Liver (tissue), 9 donors: Measurements from ENCODE around the gene LENG9. TPM values are rescaled to one million over a fixed set of nuclear protein-coding genes. Genes with fewer than 3 reads are reported as not detected.
"Not testable (repeated sequence)": the region's sequence is repeated elsewhere in the genome, so short reads cannot be mapped to it uniquely, and the experiment has no call there.

Experiments
- DNase-seq: peaks from one replicate; pipeline ENCODE4 v3.0.0-alpha.2; 2017; ENCODE audit warnings: low spot score
- H3K27ac ChIP-seq, 2 donors: one replicate each; pipeline ENCODE4 v1.7.0; 2013; ENCODE audit warnings: inconsistent platforms in 2 of 2, low read length in 2 of 2, control low read depth in 1 of 2, low read depth in 1 of 2, mild to moderate bottlenecking in 1 of 2
- H3K27me3 ChIP-seq, 4 donors: one replicate each; pipeline versions ENCODE4 v1.6.1 to v1.7.0; 2013; ENCODE audit warnings: low read length in 3 of 4, inconsistent platforms in 1 of 4, mild to moderate bottlenecking in 1 of 4, moderate library complexity in 1 of 4; ENCODE audit not compliant: control insufficient read depth in 4 of 4, insufficient read depth in 4 of 4
- H3K36me3 ChIP-seq, 4 donors: one replicate each; pipeline versions ENCODE4 v1.6.1 to v1.7.0; 2013; ENCODE audit warnings: low read length in 3 of 4, mild to moderate bottlenecking in 3 of 4, low read depth in 1 of 4, moderate library complexity in 1 of 4; ENCODE audit not compliant: control insufficient read depth in 4 of 4, insufficient read depth in 3 of 4
- H3K4me1 ChIP-seq, 4 donors: one replicate each; pipeline versions ENCODE4 v1.6.1 to v1.7.0; 2013; ENCODE audit warnings: low read length in 3 of 4, mild to moderate bottlenecking in 3 of 4, moderate library complexity in 1 of 4; ENCODE audit not compliant: control insufficient read depth in 4 of 4, insufficient read depth in 4 of 4
- H3K4me3 ChIP-seq, 3 donors: one replicate each; pipeline versions ENCODE4 v1.6.1 to v1.7.0; 2013; ENCODE audit warnings: low read length in 3 of 3, control low read depth in 1 of 3, low read depth in 1 of 3, mild to moderate bottlenecking in 1 of 3
- H3K9ac ChIP-seq, 2 donors: one replicate each; pipeline ENCODE4 v1.7.0; 2013; ENCODE audit warnings: low read length in 2 of 2, mild to moderate bottlenecking in 2 of 2, moderate library complexity in 2 of 2, control low read depth in 1 of 2, low read depth in 1 of 2
- H3K9me3 ChIP-seq, 4 donors: one replicate each; pipeline versions ENCODE4 v1.6.1 to v1.7.0; 2013; ENCODE audit warnings: low read length in 3 of 4; ENCODE audit not compliant: control insufficient read depth in 4 of 4
- ATF3 ChIP-seq: IDR thresholded peaks from 2 replicates; pipeline ENCODE4 v1.6.1; 2016; ENCODE audit warnings: antibody characterized with exemption
- FOXA1 ChIP-seq: IDR thresholded peaks from 2 replicates; pipeline ENCODE4 v1.6.1; 2016; ENCODE audit warnings: antibody characterized with exemption
- FOXA2 ChIP-seq: IDR thresholded peaks from 2 replicates; pipeline ENCODE4 v1.6.1; 2016; ENCODE audit warnings: antibody characterized with exemption
- GABPA ChIP-seq, 2 donors: IDR thresholded peaks in 1 of 2; conservative IDR thresholded peaks in 1 of 2; 2 replicates each; pipeline ENCODE4 v1.6.1; 2016; ENCODE audit warnings: antibody characterized with exemption in 2 of 2, mild to moderate bottlenecking in 1 of 2, moderate library complexity in 1 of 2
- JUND ChIP-seq, 2 donors: IDR thresholded peaks; 2 replicates each; pipeline ENCODE4 v1.6.1; 2016; ENCODE audit warnings: antibody characterized with exemption in 2 of 2
- RAD21 ChIP-seq, 2 donors: IDR thresholded peaks; 2 replicates each; pipeline ENCODE4 v1.6.1; 2016; ENCODE audit warnings: antibody characterized with exemption in 2 of 2, mild to moderate bottlenecking in 2 of 2
- REST ChIP-seq: IDR thresholded peaks from 2 replicates; pipeline ENCODE4 v1.6.1; 2016; ENCODE audit warnings: antibody characterized with exemption, mild to moderate bottlenecking
- SP1 ChIP-seq: IDR thresholded peaks from 2 replicates; pipeline ENCODE4 v1.6.1; 2018; ENCODE audit warnings: antibody characterized with exemption, mild to moderate bottlenecking
- WGBS: extraction: QIAGEN DNeasy Blood & Tissue Kit; methylation state at CpG from one replicate; pipeline ENCODE4 v1.1.7; 2013; 5-methylcytosine and 5-hydroxymethylcytosine counted together
- polyA plus RNA-seq, 2 donors: library from polyadenylated mRNA; stranded (reverse) in 1 of 2; unstranded in 1 of 2; fragments of 200-250 nt in 1 of 2; fragments of >200 nt in 1 of 2; fragmentation: Nextera tagmentation in 1 of 2; extraction: Ambion mirVana in 1 of 2; gene quantifications; one replicate each; pipeline versions ENCODE4 v1.2.1 to v1.2.3, GENCODE V29; 2013 to 2015
- total RNA-seq, 2 donors: library from RNA; depleted of rRNA; stranded (reverse); fragments of >200 nt; gene quantifications; one replicate each; pipeline ENCODE4 v1.2.3, GENCODE V29; 2014
- donor health status: healthy.
- donor health status: healthy.
- donor health status: healthy.
- donor health status: healthy.
- donor health status: healthy.

Gene LENG9
- 1 to 10 TPM; 1.3 to 6.9 TPM for total RNA-seq
- polyA plus RNA-seq, result 1 to 10 TPM in 1 of 2 donors, under 1 TPM in 1; 0.19 to 2.6 TPM

DNA sequence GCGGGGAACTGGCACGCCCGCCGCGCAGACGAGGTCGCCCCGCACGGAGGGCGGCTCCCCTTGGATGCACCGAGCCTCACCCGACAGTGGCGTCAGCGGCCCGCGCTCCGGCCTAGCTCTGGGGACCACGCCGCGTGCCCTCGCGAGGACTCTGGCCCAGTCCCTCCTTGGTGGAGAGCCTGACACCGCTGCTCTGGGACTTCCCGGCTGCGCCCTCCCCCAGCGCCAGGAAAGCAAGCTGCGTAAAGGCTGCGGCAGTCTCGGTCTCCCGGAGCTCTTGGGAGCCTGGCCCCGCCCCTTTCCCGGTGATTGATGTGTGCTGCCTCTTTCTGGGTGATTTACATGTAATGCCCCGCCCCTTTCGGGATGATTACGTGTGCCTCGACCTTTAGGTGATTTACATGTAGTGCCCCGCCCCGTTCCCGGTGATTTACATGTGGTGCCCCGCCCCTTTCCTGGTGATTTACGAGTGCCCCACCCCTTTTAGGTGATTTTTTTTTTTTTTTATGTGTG, at the start of gene LENG9:
TSS of gene LENG9 (minus strand) at position 248 of the 513 bp plus-strand sequence. CDS start 252 bp downstream, outside the sequence.
- Histone ChIP-seq H3K4me1 (peaks cover 8 to 26% (median 17%) of the 10 kb centered on the region in 4 donors), H3K27ac (peak within 1 kb of the TSS; percentile 90 to 95), H3K4me3 (peak within 1 kb of the TSS; percentile 59 to 79 (median 76)), H3K36me3 (peaks cover 5 to 31% (median 21%) of the 10 kb centered on the region in 4 donors), H3K9ac (peak within 1 kb of the TSS in 1 of 2 donors; percentile 71), H3K27me3 (no peaks in the 10 kb centered on the region), H3K9me3 (no peaks in the 10 kb centered on the region)
- DNase-seq, result peak; percentile 83
- WGBS, result under 1% methylated on average over 41 of the region's 41 CpGs
- TF ChIP-seq REST (peak; percentile 81), ATF3 (no peak), FOXA2 (no peak), RAD21 (IDR thresholded peaks at IDR 0.05) (no peak), FOXA1 (no peak), SP1 (peak; percentile 37), GABPA (IDR thresholded peaks at IDR 0.05 in 1 of 2, conservative IDR thresholded peaks at IDR 0.05 in 1 of 2) (no peak), JUND (IDR thresholded peaks at IDR 0.05) (peak in 1 of 2 donors; percentile 28)

DNA sequence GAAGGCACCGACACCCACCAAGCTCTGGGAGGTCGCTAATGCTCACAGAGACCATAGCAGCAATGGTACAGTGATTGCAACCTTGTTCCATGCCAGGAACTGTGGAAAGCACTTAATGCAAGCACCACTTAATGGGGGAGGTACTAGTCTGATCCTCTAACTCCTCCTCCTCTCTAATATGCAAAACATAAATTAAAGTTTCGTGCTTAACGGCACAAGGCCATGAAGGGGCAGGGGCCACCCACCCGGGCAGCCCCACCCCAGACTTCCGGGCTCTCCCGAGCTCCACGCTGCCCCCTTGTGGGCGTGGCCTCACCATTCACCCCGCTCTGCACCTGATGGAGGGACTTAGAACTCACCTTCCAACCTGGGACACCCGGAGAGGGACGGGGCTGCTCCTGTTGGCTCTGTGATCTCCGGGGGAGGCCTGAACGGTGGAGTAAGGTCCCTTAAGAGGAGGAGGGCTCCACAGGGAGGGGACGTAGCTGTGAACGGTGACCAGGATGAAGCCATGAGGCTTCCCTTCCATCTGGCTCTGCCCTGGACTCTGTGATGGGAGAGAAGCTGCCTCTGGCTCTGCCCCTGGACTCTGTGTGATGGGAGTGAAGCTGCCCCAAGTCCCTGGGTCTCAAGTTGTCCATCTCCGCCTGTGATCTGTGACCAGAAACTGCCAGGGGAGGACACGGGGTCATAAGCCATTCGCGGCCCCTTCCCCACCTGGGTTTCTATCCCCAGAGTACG, 45.8 kb upstream of the LENG9 start:
- not testable (repeated sequence) for H3K36me3 ChIP-seq, H3K9ac ChIP-seq, H3K4me1 ChIP-seq, H3K9me3 ChIP-seq, DNase-seq, H3K4me3 ChIP-seq, H3K27me3 ChIP-seq, H3K27ac ChIP-seq
- 52% methylated on average over 9 of the region's 21 CpGs for WGBS

- H3K36me3 ChIP-seq, H3K9ac ChIP-seq, H3K4me3 ChIP-seq, H3K4me1 ChIP-seq, DNase-seq, H3K27me3 ChIP-seq, H3K27ac ChIP-seq, H3K9me3 ChIP-seq: not testable (repeated sequence)
- WGBS, result 43% methylated on average over 2 of the region's 3 CpGs
These were observed 44.9 kb upstream of the LENG9 start for GRCh38 chr19:54508487-54508886.
